H1 (cell line): ENCODE measurements around the gene CREG2. TPM values are rescaled to one million over a fixed set of nuclear protein-coding genes. Genes with fewer than 3 reads are reported as not detected.
A peak's percentile ranks its signal among the peaks of the same experiment; 100 is the strongest.

ENCODE experiments used
- CTCF ChIA-PET: fragments of 300-600 bp; sonication (Branson Sonifier 250); formaldehyde crosslinking; loops from one replicate; lab custom pipeline; 2021; ENCODE audit not compliant: partially characterized antibody; lab: Charles Lee
- POLR2A ChIA-PET: fragments of 300-600 bp; sonication (Branson Sonifier 250); formaldehyde crosslinking; loops from one replicate; lab custom pipeline; 2021; ENCODE audit warnings: inconsistent platforms; ENCODE audit not compliant: partially characterized antibody; lab: Charles Lee
- DNase-seq, 2 experiments: peaks; one replicate each; pipeline versions ENCODE4 v3.0.0 to v3.0.0-alpha.2; 2010 to 2022; ENCODE audit warnings: low spot score in 2 of 2, low read depth in 1 of 2, mixed read lengths in 1 of 2
- FAIRE-seq: peaks from 2 replicates; lab custom pipeline; 2011; peaks lifted over from hg19 to GRCh38; lab: Jason Lieb, UNC
- H2AFZ ChIP-seq: 2 replicates; pipeline ENCODE4 v1.8.1; 2012; ENCODE audit warnings: low read length, inconsistent platforms
- H2AK5ac ChIP-seq: 2 replicates; pipeline ENCODE4 v1.6.1; 2013; ENCODE audit warnings: low read depth, low read length
- H2BK120ac ChIP-seq: replicated peaks from 2 replicates; pipeline ENCODE3; 2013; ENCODE audit warnings: low read depth, low read length, inconsistent platforms
- H2BK12ac ChIP-seq: 2 replicates; pipeline ENCODE4 v1.6.1; 2013; ENCODE audit warnings: low read depth, low read length
- H2BK15ac ChIP-seq: 2 replicates; pipeline ENCODE4 v1.6.1; 2013; ENCODE audit warnings: low read length
- H2BK20ac ChIP-seq: 2 replicates; pipeline ENCODE4 v1.6.1; 2013; ENCODE audit warnings: low read length
- H2BK5ac ChIP-seq: 2 replicates; pipeline ENCODE4 v1.6.1; 2013; ENCODE audit warnings: low read depth, low read length
- H3K14ac ChIP-seq: 2 replicates; pipeline ENCODE4 v1.6.1; 2013; ENCODE audit warnings: inconsistent platforms; ENCODE audit not compliant: insufficient read length
- H3K18ac ChIP-seq: 2 replicates; pipeline ENCODE4 v1.6.1; 2013; ENCODE audit warnings: low read length; ENCODE audit errors: extremely low read depth
- H3K23ac ChIP-seq: 2 replicates; pipeline ENCODE4 v1.6.1; 2013; ENCODE audit warnings: inconsistent platforms; ENCODE audit not compliant: insufficient read length
- H3K23me2 ChIP-seq: 2 replicates; pipeline ENCODE4 v1.6.1; 2013; ENCODE audit warnings: low read depth, low read length
- H3K27ac ChIP-seq: 2 replicates; pipeline ENCODE4 v1.6.1; 2011; ENCODE audit warnings: low read depth, low read length, inconsistent platforms
- H3K27me3 ChIP-seq, 4 experiments: replicated peaks in 1 of 4; 1 replicate in 1 of 4; 2 replicates in 3 of 4; pipeline versions ENCODE4 v1.6.1 to v1.8.1; 2011 to 2013; ENCODE audit warnings: low read length in 3 of 4, mild to moderate bottlenecking in 3 of 4, inconsistent platforms in 2 of 4, mixed read lengths in 2 of 4, moderate library complexity in 1 of 4; ENCODE audit not compliant: control insufficient read depth in 3 of 4, insufficient read depth in 3 of 4; ENCODE audit errors: extremely low read depth in 1 of 4
- H3K36me3 ChIP-seq, 4 experiments: 2 replicates each; pipeline versions ENCODE4 v1.6.1 to v1.8.1; 2011 to 2013; ENCODE audit warnings: mild to moderate bottlenecking in 4 of 4, low read length in 3 of 4, moderate library complexity in 2 of 4, control low read depth in 1 of 4, inconsistent platforms in 1 of 4; ENCODE audit not compliant: insufficient read depth in 4 of 4, control insufficient read depth in 2 of 4
- H3K4ac ChIP-seq: replicated peaks from 2 replicates; pipeline ENCODE3; 2013; ENCODE audit warnings: low read length, low read depth, mixed read lengths, inconsistent platforms; ENCODE audit not compliant: insufficient read length
- H3K4me1 ChIP-seq, 4 experiments: replicated peaks in 1 of 4; 1 replicate in 1 of 4; 2 replicates in 3 of 4; pipeline versions ENCODE4 v1.6.1 to v1.8.1; 2011 to 2013; ENCODE audit warnings: low read length in 3 of 4, inconsistent platforms in 2 of 4, mixed read lengths in 1 of 4; ENCODE audit not compliant: insufficient read depth in 4 of 4, control insufficient read depth in 3 of 4
- H3K4me2 ChIP-seq, 2 experiments: 2 replicates each; pipeline versions ENCODE4 v1.6.1 to v1.8.1; 2011 to 2013; ENCODE audit warnings: low read depth in 2 of 2, low read length in 2 of 2, control low read depth in 1 of 2, inconsistent platforms in 1 of 2, mild to moderate bottlenecking in 1 of 2; ENCODE audit not compliant: insufficient read depth in 1 of 2
- H3K4me3 ChIP-seq, 4 experiments: fragments of 200-600, 300-600 bp in 1 of 4; sonication (generic), shearing (Covaris generic), sonication (Bioruptor Twin) in 1 of 4; 2 replicates each; pipeline versions ENCODE4 v1.5.1 to v1.8.1; 2011 to 2016; ENCODE audit warnings: low read length in 4 of 4, low read depth in 3 of 4, control low read depth in 2 of 4, inconsistent platforms in 2 of 4, mild to moderate bottlenecking in 2 of 4, mixed read lengths in 1 of 4, moderate library complexity in 1 of 4; ENCODE audit not compliant: insufficient read depth in 2 of 4; ENCODE audit errors: extremely low read depth in 1 of 4
- H3K56ac ChIP-seq: replicated peaks from 2 replicates; pipeline ENCODE3; 2013; ENCODE audit warnings: low read depth, mild to moderate bottlenecking, mixed read lengths, low read length, inconsistent platforms; ENCODE audit not compliant: insufficient read length
- H3K79me1 ChIP-seq: 2 replicates; pipeline ENCODE4 v1.6.1; 2013; ENCODE audit warnings: low read depth, low read length, control low read depth
- H3K79me2 ChIP-seq, 2 experiments: 2 replicates each; pipeline versions ENCODE4 v1.6.1 to v1.8.1; 2012 to 2013; ENCODE audit warnings: low read length in 2 of 2, mild to moderate bottlenecking in 2 of 2, inconsistent platforms in 1 of 2; ENCODE audit not compliant: insufficient read depth in 2 of 2, control insufficient read depth in 1 of 2
- H3K9ac ChIP-seq, 4 experiments: replicated peaks in 1 of 4; 1 replicate in 1 of 4; 2 replicates in 3 of 4; pipeline versions ENCODE4 v1.6.1 to v1.8.1; 2011 to 2013; ENCODE audit warnings: low read depth in 3 of 4, low read length in 3 of 4, control low read depth in 2 of 4, mild to moderate bottlenecking in 2 of 4, moderate library complexity in 2 of 4, inconsistent platforms in 1 of 4; ENCODE audit errors: extremely low read depth in 1 of 4
- H3K9me3 ChIP-seq, 2 experiments: 2 replicates each; pipeline versions ENCODE4 v1.6.1 to v1.8.1; 2012 to 2013; ENCODE audit warnings: mild to moderate bottlenecking in 2 of 2, moderate library complexity in 2 of 2, control low read depth in 1 of 2, inconsistent platforms in 1 of 2, low read depth in 1 of 2, low read length in 1 of 2, mixed read lengths in 1 of 2; ENCODE audit not compliant: insufficient read depth in 2 of 2
- H4K20me1 ChIP-seq, 2 experiments: replicated peaks in 1 of 2; 2 replicates each; pipeline versions ENCODE3 to v1.8.1; 2011 to 2013; ENCODE audit warnings: inconsistent platforms in 2 of 2, low read length in 2 of 2, mild to moderate bottlenecking in 1 of 2; ENCODE audit not compliant: insufficient read depth in 2 of 2, control insufficient read depth in 1 of 2
- H4K5ac ChIP-seq: 2 replicates; pipeline ENCODE4 v1.6.1; 2013; ENCODE audit warnings: low read length, low read depth, mixed read lengths, inconsistent platforms; ENCODE audit not compliant: insufficient read length
- H4K8ac ChIP-seq: 2 replicates; pipeline ENCODE4 v1.8.0; 2013; ENCODE audit warnings: mild to moderate bottlenecking, moderate library complexity, low read length, inconsistent platforms; ENCODE audit not compliant: insufficient read depth; ENCODE audit errors: extremely low read depth
- H4K91ac ChIP-seq: replicated peaks from 2 replicates; pipeline ENCODE3; 2013; ENCODE audit warnings: low read length, mixed read lengths, inconsistent platforms; ENCODE audit not compliant: insufficient read length
- MAFK ChIP-seq: IDR thresholded peaks from 2 replicates; pipeline ENCODE4 v1.6.1; 2012; ENCODE audit warnings: low read depth, mild to moderate bottlenecking, improper control_type of control experiment, low read length
- POU5F1 ChIP-seq: IDR thresholded peaks from 2 replicates; pipeline ENCODE4 v1.6.1; 2011; ENCODE audit warnings: low read depth, mild to moderate bottlenecking, low read length, moderate library complexity
- RAD21 ChIP-seq, 2 experiments: IDR thresholded peaks in 1 of 2; conservative IDR thresholded peaks in 1 of 2; 2 replicates each; pipeline ENCODE4 v1.6.1; 2011; ENCODE audit warnings: low read depth in 2 of 2, low read length in 2 of 2, improper control_type of control experiment in 1 of 2, inconsistent platforms in 1 of 2, mild to moderate bottlenecking in 1 of 2, moderate library complexity in 1 of 2
- SAP30 ChIP-seq: fragments of 300-600 bp; sonication (generic); IDR thresholded peaks from 2 replicates; pipeline ENCODE4 v1.7.1; 2012; ENCODE audit warnings: low read length, moderate library complexity, mild to moderate bottlenecking, inconsistent platforms; ENCODE audit not compliant: insufficient read depth, insufficient replicate concordance
- TAF1 ChIP-seq: IDR thresholded peaks from 2 replicates; pipeline ENCODE4 v1.6.1; 2011; ENCODE audit warnings: mild to moderate bottlenecking, low read depth, low read length
- TEAD4 ChIP-seq: IDR thresholded peaks from 2 replicates; pipeline ENCODE4 v1.6.1; 2012; ENCODE audit warnings: low read depth, low read length, inconsistent platforms, mixed read lengths
- YY1 ChIP-seq: IDR thresholded peaks from 2 replicates; pipeline ENCODE4 v1.6.1; 2011; ENCODE audit warnings: low read depth, mild to moderate bottlenecking, low read length
- WGBS, 2 experiments: shearing (Covaris generic) in 1 of 2; methylation state at CpG; one replicate each; pipeline versions ENCODE4 v1.1.6 to v1.1.7; 2013 to 2015; ENCODE audit warnings: low lambda C conversion rate in 2 of 2, mixed read lengths in 2 of 2, inconsistent platforms in 1 of 2, low coverage in 1 of 2, missing lambda C conversion rate in 1 of 2; ENCODE audit not compliant: insufficient replicate concordance in 2 of 2, insufficient coverage in 1 of 2, insufficient read length in 1 of 2; ENCODE audit errors: extremely low coverage in 1 of 2, missing lambda C conversion rate in 1 of 2; 5-methylcytosine and 5-hydroxymethylcytosine counted together
- polyA plus RNA-seq, 7 experiments: library from polyadenylated mRNA; depleted of rRNA in 3 of 7; stranded (reverse) in 5 of 7; unstranded in 2 of 7; fragments of >200 nt in 5 of 7; fragments of 200-250 nt in 2 of 7; gene quantifications; 1 replicate in 5 of 7; 2 replicates in 1 of 7; 4 replicates in 1 of 7; pipeline versions ENCODE4 v1.2.1 to v1.2.3, GENCODE V29; 2011 to 2013; ENCODE audit warnings: missing spikeins in 2 of 7, mixed read lengths in 2 of 7
- total RNA-seq: library from RNA; stranded (reverse); fragmentation: NEBNext Ultra II Directional; extraction: Animal tissue kit (Norgen Biotek cat#: 25700); gene quantifications from 2 replicates; pipeline ENCODE4 v1.2.1, GENCODE V29; 2021
- TF ChIP-seq, protein P1 (sequence below): IDR thresholded peaks from 2 replicates; pipeline ENCODE4 v1.6.1; 2012; ENCODE audit warnings: inconsistent platforms

CREG2 gene
- total and polyA plus RNA-seq, 2 of the 8 experiments (the other 6 are each of a cell fraction or from before 2014, with no cell fraction given), result 2.0 to 2.2 TPM

DNA sequence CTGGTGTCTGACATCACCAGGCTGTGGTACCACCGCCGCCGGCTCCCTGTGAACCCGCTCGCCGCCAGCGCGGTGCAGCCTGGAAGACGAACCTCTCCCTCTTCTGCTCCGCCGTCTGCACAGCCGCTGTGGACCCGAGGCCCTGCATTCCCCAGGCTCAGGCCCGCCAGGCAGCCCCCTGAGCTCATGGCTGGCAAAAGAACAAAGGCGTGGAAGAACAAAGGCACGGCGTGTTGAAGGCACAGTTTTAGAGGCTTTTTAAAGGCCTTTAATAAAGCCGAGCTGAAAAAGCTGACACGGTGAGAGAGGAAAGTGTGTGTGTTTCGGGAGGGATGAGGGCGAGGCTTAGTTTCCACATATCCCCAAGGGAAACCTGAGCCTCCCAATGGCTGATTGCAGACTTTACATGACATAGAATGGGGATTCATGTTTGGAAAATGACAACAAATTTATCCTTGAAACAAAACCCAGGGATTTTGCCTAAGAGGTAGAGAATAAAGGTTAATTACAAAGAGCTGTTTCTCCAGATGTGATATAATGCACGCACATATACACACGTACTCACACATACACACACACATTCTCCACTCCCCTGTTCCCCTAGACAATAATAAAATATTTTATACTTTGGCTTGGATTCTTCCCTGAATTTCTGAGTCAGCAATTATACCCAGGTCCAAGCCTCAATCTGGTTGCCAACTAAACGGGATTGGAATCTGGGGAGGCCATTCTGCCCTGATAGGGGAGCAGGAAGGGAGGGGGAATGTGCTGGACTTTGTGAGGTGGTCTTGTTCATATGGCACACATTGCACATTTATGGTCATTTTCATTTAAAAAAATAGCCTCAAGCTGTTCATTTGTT, 47.9 kb upstream of the CREG2 start:
- peaks cover 0 to 4% (median 1%) of the 10 kb centered on the region in 4 experiments; a peak in 3 of 7 replicates for H3K4me1 ChIP-seq
- H2BK120ac ChIP-seq, result peak overlapping the region; percentile 69
- H2BK5ac ChIP-seq, result no peak overlapping the region
- no peak overlapping the region for H4K5ac ChIP-seq
- no peaks in the 10 kb centered on the region for H4K20me1 ChIP-seq
- no peak overlapping the region for H2AK5ac ChIP-seq
- ChIA-PET POLR2A (interaction anchor here (0.7 kb wide), 1 partner anchor 261 kb away, joined by 3 read pairs; no protein-coding TSS in a partner anchor), CTCF (interaction anchor here (0.5 to 0.8 kb wide), 3 partner anchors 17 to 291 kb away, joined by 3 read pairs; no protein-coding TSS in a partner anchor)
- H3K9ac ChIP-seq, result no peak overlapping the region; a peak in 2 of 7 replicates
- WGBS, 2 experiments, result 46% methylated on average over 24 of the region's 24 CpGs; no CpG with 5 or more reads in 1 of the 2 experiments
- no peak overlapping the region for H2BK15ac ChIP-seq
- FAIRE-seq (no peak), DNase-seq (peak in 1 of 2 experiments; percentile 76)
- H3K23me2 ChIP-seq, result no peaks in the 10 kb centered on the region
- H3K4ac ChIP-seq, result no peak overlapping the region
- H3K27ac ChIP-seq, result no peak overlapping the region
- no peak overlapping the region for H3K56ac ChIP-seq
- no peaks in the 10 kb centered on the region for H3K79me1 ChIP-seq
- H3K4me3 ChIP-seq, result no peak overlapping the region; a peak in 1 of 8 replicates
- peak overlapping the region; percentile 63 for H4K8ac ChIP-seq
- peak overlapping the region; percentile 81 for H2AFZ ChIP-seq
- H3K18ac ChIP-seq, result peak overlapping the region; percentile 48
- no peak overlapping the region for H2BK20ac ChIP-seq
- no peak overlapping the region for H3K23ac ChIP-seq
- H3K9me3 ChIP-seq, result no peaks in the 10 kb centered on the region
- peak overlapping the region; percentile 49 to 51; a peak in 3 of 4 replicates for H3K4me2 ChIP-seq
- H3K14ac ChIP-seq, result no peak overlapping the region
- no peaks in the 10 kb centered on the region for H3K27me3 ChIP-seq
- 0 out of 2 replicates have a peak, but pooled peaks have one; percentile 45 for TF ChIP-seq TAF1
- peak in 1 of 2 experiments; percentile 29; a peak in 1 of 4 replicates for TF ChIP-seq RAD21 (IDR thresholded peaks at IDR 0.05 in 1 of 2, conservative IDR thresholded peaks at IDR 0.05 in 1 of 2; ENCODE audit: low read depth in 2 of 2, low read length in 2 of 2)
- no peak for TF ChIP-seq SAP30
- peak; percentile 68 for TF ChIP-seq TEAD4
- 0 out of 2 replicates have a peak, but pooled peaks have one; percentile 14 for TF ChIP-seq YY1
- TF ChIP-seq POU5F1, result no peak
- TF ChIP-seq MAFK, result 0 out of 2 replicates have a peak, but pooled peaks have one; percentile 4
- TF ChIP-seq, protein P1, sequence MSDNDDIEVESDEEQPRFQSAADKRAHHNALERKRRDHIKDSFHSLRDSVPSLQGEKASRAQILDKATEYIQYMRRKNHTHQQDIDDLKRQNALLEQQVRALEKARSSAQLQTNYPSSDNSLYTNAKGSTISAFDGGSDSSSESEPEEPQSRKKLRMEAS, result peak; percentile 64
- no peaks in the 10 kb centered on the region for H3K79me2 ChIP-seq
- H2BK12ac ChIP-seq, result 0 out of 2 replicates have a peak overlapping the region, but pooled peaks have one; percentile 2
- H4K91ac ChIP-seq, result no peak overlapping the region
- no peaks in the 10 kb centered on the region for H3K36me3 ChIP-seq
